NT2/D1 (cell line): ENCODE data around the gene CHD1L.

Experiments
- DNase-seq: peaks from one replicate; pipeline ENCODE4 v3.0.0-alpha.2; 2011; ENCODE audit warnings: low read depth, low spot score
- H3K27me3 ChIP-seq: 2 replicates; pipeline ENCODE4 v1.6.0; 2011; ENCODE audit warnings: mild to moderate bottlenecking; ENCODE audit not compliant: insufficient read length, insufficient read depth
- H3K36me3 ChIP-seq: 2 replicates; pipeline ENCODE4 v1.6.1; 2011; ENCODE audit warnings: mild to moderate bottlenecking, low read length, mixed read lengths; ENCODE audit not compliant: insufficient read depth, insufficient read length
- H3K4me1 ChIP-seq: 2 replicates; pipeline ENCODE4 v1.5.1; 2011; ENCODE audit not compliant: insufficient read depth, insufficient read length
- H3K4me3 ChIP-seq: 2 replicates; pipeline ENCODE4 v1.5.1; 2011; ENCODE audit warnings: low read depth; ENCODE audit not compliant: insufficient read length
- H3K9ac ChIP-seq: 2 replicates; pipeline ENCODE4 v1.6.0; 2011; ENCODE audit warnings: low read depth; ENCODE audit not compliant: insufficient read length
- H3K9me3 ChIP-seq: 2 replicates; pipeline ENCODE4 v1.5.1; 2011; ENCODE audit warnings: mild to moderate bottlenecking, low read length; ENCODE audit not compliant: insufficient read depth
- SUZ12 ChIP-seq: IDR thresholded peaks from 2 replicates; pipeline ENCODE4 v1.6.1; 2011; ENCODE audit not compliant: insufficient read length, insufficient read depth; ENCODE audit errors: extremely low read depth
- YY1 ChIP-seq: IDR thresholded peaks from 2 replicates; pipeline ENCODE4 v1.6.1; 2011; ENCODE audit not compliant: insufficient read length, insufficient read depth
- ZNF274 ChIP-seq: IDR thresholded peaks from 2 replicates; pipeline ENCODE4 v1.6.1; 2011; ENCODE audit warnings: mild to moderate bottlenecking, low read depth, low read length

The CHD1L gene

DNA sequence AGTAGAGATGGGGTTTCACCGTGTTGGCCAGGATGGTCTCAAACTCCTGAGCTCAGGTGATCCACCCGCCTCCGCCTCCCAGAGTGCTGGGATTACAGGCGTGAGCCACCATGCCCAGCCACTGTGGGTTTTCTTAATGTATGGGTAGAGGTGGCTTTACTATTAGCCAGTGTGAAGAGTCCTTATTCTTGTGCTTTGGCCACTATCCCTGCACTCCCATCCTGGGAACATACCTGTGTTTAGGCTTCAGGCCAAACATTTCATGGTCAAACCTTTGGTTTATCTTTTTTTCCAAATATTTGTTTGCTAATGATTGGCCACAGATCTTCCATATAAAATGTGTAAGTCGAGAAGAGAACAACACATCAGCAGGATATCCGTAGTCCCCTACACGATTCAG, 33.9 kb upstream of the CHD1L start:
- H3K9me3 ChIP-seq = no peaks in the 10 kb centered on the region
- no peak overlapping the region for H3K9ac ChIP-seq
- H3K36me3 ChIP-seq = peaks cover 3% of the 10 kb centered on the region
- H3K27me3 ChIP-seq = no peaks in the 10 kb centered on the region
- DNase-seq = no peak
- H3K4me1 ChIP-seq = no peaks in the 10 kb centered on the region
- no peak overlapping the region for H3K4me3 ChIP-seq
- TF ChIP-seq ZNF274 (no peak), YY1 (no peak), SUZ12 (no peak)

DNA sequence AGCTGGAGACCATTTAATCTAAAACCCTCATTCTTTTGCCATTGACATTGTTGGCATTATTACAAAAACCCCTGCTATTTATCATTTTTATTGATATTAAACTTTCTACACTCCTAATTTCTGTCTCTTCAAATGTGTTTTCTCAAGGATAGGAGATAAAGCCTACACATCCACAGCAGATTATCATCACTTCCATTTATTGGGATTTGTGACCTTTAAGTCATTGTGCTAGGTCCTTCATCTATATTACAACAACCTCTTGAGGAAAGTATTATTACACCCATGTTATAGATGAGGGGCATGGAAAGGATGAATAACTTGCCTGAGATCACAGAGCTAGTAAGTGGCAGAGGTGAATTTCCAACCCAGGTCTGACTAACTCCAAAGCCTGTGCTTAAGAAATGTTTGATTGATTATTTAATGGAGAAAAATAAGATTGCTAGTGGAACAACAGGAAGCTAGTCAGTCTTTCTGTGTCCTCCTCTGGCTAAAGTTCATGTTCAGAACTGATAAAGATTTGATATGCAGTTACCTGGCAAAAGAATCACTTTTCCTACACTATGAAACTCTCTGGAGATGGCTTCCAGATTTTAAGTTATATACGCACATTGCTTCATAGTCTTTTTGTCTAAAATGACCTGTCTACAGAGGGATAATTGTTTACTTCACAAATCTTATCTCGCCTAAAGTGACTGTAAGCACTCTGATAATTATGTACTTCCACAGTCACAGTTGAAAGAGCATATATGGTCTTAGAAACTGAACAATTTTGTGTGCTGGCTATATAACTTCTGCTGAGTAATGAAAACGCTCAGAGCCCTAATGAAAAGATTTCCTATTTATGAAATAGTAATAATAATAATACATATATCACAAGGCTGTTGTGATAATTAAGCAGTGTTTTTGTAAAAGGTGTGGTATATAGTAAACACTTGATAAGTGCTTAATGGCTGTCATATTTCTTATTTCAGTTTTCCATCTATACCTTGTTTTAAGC, 32.4 kb upstream of the CHD1L start:
- no peaks in the 10 kb centered on the region for H3K36me3 ChIP-seq

DNA sequence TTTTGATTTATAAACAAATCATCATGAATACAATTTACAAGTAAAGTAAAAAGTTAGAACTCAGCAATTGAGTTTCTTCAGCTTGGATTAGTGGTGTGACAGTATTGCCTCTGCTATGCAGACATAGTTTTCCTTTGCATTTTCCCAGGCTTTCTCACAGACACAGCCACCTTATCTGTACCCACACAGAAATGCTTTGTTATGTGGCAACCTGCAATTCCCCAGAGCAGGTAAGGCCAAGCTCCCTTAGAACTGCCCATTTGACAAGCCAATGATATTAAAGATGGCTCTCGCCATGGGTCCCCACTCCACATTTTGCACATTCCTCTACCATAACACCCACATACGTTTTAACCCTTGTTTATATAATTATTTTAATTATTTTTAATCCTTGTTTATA, 31.5 kb upstream of the CHD1L start:
- no peak overlapping the region for H3K4me3 ChIP-seq
- no peaks in the 10 kb centered on the region for H3K4me1 ChIP-seq
- H3K9ac ChIP-seq = no peak overlapping the region
- no peaks in the 10 kb centered on the region for H3K9me3 ChIP-seq
- TF ChIP-seq YY1 (no peak), SUZ12 (no peak), ZNF274 (no peak)
- H3K27me3 ChIP-seq = no peaks in the 10 kb centered on the region
- no peak for DNase-seq
- H3K36me3 ChIP-seq = no peaks in the 10 kb centered on the region

More for the DNA sequence above, 32.4 kb upstream of the CHD1L start:
- no peaks in the 10 kb centered on the region for H3K4me1 ChIP-seq
- H3K27me3 ChIP-seq = no peaks in the 10 kb centered on the region
- H3K9me3 ChIP-seq = no peaks in the 10 kb centered on the region
- no peak for DNase-seq
- H3K9ac ChIP-seq = no peak overlapping the region
- H3K4me3 ChIP-seq = no peak overlapping the region
- TF ChIP-seq SUZ12 (no peak), ZNF274 (no peak)

DNA sequence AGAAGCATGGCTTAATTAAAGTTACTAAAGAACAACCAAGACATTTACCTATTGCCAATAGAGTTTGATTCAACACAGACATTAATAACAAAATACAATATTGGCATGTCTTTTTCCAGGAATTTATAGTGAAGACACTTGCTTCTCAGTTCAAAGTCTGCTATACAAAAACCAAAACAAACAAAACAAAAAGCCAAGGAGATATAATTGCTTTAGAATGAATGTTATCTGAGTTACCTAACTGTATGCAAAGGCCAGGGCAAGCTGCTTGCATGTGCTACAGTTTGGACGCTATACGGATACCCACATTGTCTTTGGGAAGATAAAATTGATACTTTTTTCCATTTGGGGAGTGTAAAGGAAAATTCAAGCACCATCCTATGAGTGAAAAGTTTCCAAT, 30.9 kb upstream of the CHD1L start:
- Histone ChIP-seq H3K4me1 (no peaks in the 10 kb centered on the region), H3K36me3 (no peaks in the 10 kb centered on the region), H3K9me3 (no peaks in the 10 kb centered on the region), H3K4me3 (no peak overlapping the region), H3K9ac (no peak overlapping the region), H3K27me3 (no peaks in the 10 kb centered on the region)
- TF ChIP-seq SUZ12 (no peak), YY1 (no peak), ZNF274 (no peak)
- no peak for DNase-seq

DNA sequence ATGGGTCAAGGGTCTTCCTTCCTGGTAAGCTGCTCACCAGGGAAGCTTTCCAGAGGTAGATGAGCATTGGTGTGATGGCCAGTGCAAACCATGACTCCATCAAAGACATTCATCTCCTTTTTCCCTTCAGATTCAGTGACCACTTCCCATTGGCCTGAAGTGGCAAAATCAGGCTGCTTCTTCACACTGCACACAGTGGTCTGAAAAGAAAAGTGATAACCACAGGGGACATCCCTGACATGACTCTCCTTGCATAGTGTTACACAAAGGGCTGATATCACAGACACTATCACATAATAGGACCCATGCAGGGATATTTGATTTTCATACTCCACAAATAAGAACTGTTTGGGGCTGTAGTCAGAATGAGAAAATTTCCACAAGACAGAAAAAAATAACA, 29.2 kb upstream of the CHD1L start:
- no peak for TF ChIP-seq YY1
- TF ChIP-seq ZNF274 = no peak
- TF ChIP-seq SUZ12 = no peak
- H3K9me3 ChIP-seq = no peaks in the 10 kb centered on the region
- H3K27me3 ChIP-seq = no peaks in the 10 kb centered on the region
- H3K36me3 ChIP-seq = no peaks in the 10 kb centered on the region
- no peak overlapping the region for H3K9ac ChIP-seq
- no peaks in the 10 kb centered on the region for H3K4me1 ChIP-seq
- H3K4me3 ChIP-seq = no peak overlapping the region
- no peak for DNase-seq

DNA sequence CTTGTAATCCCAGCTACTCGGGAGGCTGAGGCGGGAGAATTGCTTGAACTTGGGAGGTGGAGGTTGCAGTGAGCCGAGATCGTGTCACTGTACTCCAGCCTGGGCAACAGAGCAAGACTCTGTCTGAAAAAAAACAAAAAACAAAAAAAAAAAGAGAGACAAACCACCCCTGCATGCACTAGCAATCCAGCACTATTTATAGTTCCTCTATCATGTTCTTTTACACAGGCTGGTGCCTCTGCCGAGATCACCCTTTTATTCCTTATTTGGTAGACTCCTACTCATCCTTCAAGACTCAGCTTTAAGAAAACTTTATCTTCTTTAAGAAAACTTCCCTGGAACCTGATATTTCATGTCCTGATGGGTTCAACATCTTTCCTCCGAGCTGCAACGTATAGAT, 28.2 kb upstream of the CHD1L start:
- DNase-seq = no peak
- H3K4me3 ChIP-seq = no peak overlapping the region

DNA sequence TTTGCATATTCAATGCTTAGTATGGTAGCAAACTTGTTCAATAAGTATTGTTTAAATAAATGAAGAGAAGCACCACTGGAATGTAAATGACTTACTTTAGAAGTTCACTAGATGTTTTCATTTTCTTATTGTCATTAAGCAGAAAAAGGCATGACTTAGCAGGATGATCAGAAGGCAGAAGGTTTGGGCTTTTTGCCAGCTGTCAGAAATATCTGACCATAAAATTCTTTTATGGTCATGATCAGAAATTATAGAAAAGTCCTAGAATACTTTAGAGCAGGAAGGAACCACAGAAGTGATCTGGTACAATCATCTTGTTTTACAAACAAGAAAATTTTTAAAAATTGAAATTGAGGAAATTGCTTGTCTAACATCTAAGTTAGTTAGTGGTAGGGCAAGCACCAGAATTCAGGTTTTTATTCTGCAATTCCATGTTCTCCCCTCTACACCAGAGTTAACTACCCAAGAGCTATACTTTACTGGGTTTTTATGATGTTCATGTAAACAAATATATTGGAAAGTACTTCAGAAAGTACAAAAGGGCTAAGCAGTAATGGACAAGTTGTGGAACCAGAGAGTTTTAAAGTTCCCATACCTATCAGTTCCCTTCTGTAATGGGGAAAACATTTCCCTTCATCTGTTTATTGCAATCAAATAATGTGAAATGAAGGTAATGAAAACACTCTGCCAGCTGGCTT, 27.5 kb upstream of the CHD1L start:
- no peak overlapping the region for H3K4me3 ChIP-seq
- H3K9ac ChIP-seq = no peak overlapping the region
- H3K4me1 ChIP-seq = no peaks in the 10 kb centered on the region
- H3K36me3 ChIP-seq = no peaks in the 10 kb centered on the region
- H3K9me3 ChIP-seq = no peaks in the 10 kb centered on the region
- TF ChIP-seq YY1 (no peak), ZNF274 (no peak), SUZ12 (no peak)
- no peak for DNase-seq
- H3K27me3 ChIP-seq = no peaks in the 10 kb centered on the region

More for the DNA sequence above, 28.2 kb upstream of the CHD1L start:
- Histone ChIP-seq H3K9ac (no peak overlapping the region), H3K9me3 (no peaks in the 10 kb centered on the region), H3K36me3 (no peaks in the 10 kb centered on the region), H3K4me1 (no peaks in the 10 kb centered on the region), H3K27me3 (no peaks in the 10 kb centered on the region)
- no peak for TF ChIP-seq SUZ12
- TF ChIP-seq YY1 = no peak
- TF ChIP-seq ZNF274 = no peak
